ENCODE results near the gene C10orf90.

C10orf90 gene

GRCh38 chr10:126400641-126401040 is 269.9 kb downstream of the C10orf90 start:
- Histone ChIP-seq H3F3A (ENCODE audit: insufficient read depth) (no peaks in the 10 kb centered on the region), H3K27ac (ENCODE audit: low read depth, low read length) (no peak overlapping the region), H3K79me2 (ENCODE audit: insufficient read depth, low read length) (no peaks in the 10 kb centered on the region), H3K9ac (ENCODE audit: low read length) (no peak overlapping the region), H4K20me1 (ENCODE audit: low read depth, low read length) (no peaks in the 10 kb centered on the region), H3K27me3 (ENCODE audit: low read length) (no peaks in the 10 kb centered on the region), H3K9me2 (replicated peaks; ENCODE audit: insufficient read depth, low read length) (no peaks in the 10 kb centered on the region), H3K9me3 (ENCODE audit: insufficient read depth, low read length) (no peaks in the 10 kb centered on the region), H3K4me3 (ENCODE audit: insufficient read depth, low read length, poor library complexity, severe bottlenecking) (no peak overlapping the region), H3K36me3 (ENCODE audit: low read length) (no peaks in the 10 kb centered on the region), H2AFZ (ENCODE audit: low read depth, low read length, severe bottlenecking) (no peak overlapping the region), H3K4me2 (ENCODE audit: low read depth, low read length, poor library complexity, severe bottlenecking) (no peak overlapping the region)
- no peak for TF ChIP-seq EZH2phosphoT487 (conservative IDR thresholded peaks at IDR 0.05; ENCODE audit: low read length)
- TF ChIP-seq, protein P1, sequence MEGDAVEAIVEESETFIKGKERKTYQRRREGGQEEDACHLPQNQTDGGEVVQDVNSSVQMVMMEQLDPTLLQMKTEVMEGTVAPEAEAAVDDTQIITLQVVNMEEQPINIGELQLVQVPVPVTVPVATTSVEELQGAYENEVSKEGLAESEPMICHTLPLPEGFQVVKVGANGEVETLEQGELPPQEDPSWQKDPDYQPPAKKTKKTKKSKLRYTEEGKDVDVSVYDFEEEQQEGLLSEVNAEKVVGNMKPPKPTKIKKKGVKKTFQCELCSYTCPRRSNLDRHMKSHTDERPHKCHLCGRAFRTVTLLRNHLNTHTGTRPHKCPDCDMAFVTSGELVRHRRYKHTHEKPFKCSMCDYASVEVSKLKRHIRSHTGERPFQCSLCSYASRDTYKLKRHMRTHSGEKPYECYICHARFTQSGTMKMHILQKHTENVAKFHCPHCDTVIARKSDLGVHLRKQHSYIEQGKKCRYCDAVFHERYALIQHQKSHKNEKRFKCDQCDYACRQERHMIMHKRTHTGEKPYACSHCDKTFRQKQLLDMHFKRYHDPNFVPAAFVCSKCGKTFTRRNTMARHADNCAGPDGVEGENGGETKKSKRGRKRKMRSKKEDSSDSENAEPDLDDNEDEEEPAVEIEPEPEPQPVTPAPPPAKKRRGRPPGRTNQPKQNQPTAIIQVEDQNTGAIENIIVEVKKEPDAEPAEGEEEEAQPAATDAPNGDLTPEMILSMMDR (IDR thresholded peaks at IDR 0.05; ENCODE audit: insufficient read depth, low read length, poor library complexity, severe bottlenecking): no peak

DNA sequence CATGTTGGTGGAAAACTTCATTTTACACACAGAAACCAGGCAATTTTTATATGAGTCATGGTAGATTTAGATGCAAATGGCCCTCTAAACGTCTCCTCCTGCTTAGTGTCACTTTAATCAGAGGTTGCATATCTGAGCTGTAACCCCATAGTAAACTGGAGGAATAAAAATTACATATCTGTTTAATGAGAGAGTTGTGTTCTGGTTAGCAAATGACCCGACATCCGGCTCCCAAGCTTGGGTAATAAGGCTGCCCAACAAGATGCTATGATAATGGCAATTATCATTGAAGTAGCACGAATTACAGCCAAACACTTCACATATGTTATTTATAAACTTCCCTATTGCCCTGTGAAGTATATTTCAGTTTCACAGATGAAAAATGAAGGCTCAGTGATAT is 271.6 kb downstream of the C10orf90 start:
- no peak for TF ChIP-seq EZH2phosphoT487 (conservative IDR thresholded peaks at IDR 0.05; ENCODE audit: low read length)
- TF ChIP-seq, protein P1 (IDR thresholded peaks at IDR 0.05; ENCODE audit: insufficient read depth, low read length, poor library complexity, severe bottlenecking): no peak
- Histone ChIP-seq H3K9ac (ENCODE audit: low read length) (no peak overlapping the region), H3K36me3 (ENCODE audit: low read length) (no peaks in the 10 kb centered on the region), H3K9me3 (ENCODE audit: insufficient read depth, low read length) (no peaks in the 10 kb centered on the region), H3K4me3 (ENCODE audit: insufficient read depth, low read length, poor library complexity, severe bottlenecking) (no peak overlapping the region), H3K27me3 (ENCODE audit: low read length) (no peaks in the 10 kb centered on the region), H3F3A (ENCODE audit: insufficient read depth) (no peaks in the 10 kb centered on the region), H3K9me2 (replicated peaks; ENCODE audit: insufficient read depth, low read length) (no peaks in the 10 kb centered on the region), H3K27ac (ENCODE audit: low read depth, low read length) (no peak overlapping the region), H3K4me2 (ENCODE audit: low read depth, low read length, poor library complexity, severe bottlenecking) (no peak overlapping the region), H2AFZ (ENCODE audit: low read depth, low read length, severe bottlenecking) (no peak overlapping the region), H3K79me2 (ENCODE audit: insufficient read depth, low read length) (no peaks in the 10 kb centered on the region), H4K20me1 (ENCODE audit: low read depth, low read length) (no peaks in the 10 kb centered on the region)

- Histone ChIP-seq H3K4me3 (ENCODE audit: insufficient read depth, low read length, poor library complexity, severe bottlenecking) (no peak overlapping the region), H3K27ac (ENCODE audit: low read depth, low read length) (no peak overlapping the region), H3K79me2 (ENCODE audit: insufficient read depth, low read length) (no peaks in the 10 kb centered on the region), H3K9me3 (ENCODE audit: insufficient read depth, low read length) (no peaks in the 10 kb centered on the region), H3K4me2 (ENCODE audit: low read depth, low read length, poor library complexity, severe bottlenecking) (no peak overlapping the region), H3F3A (ENCODE audit: insufficient read depth) (no peaks in the 10 kb centered on the region), H3K9ac (ENCODE audit: low read length) (no peak overlapping the region), H3K36me3 (ENCODE audit: low read length) (no peaks in the 10 kb centered on the region), H2AFZ (ENCODE audit: low read depth, low read length, severe bottlenecking) (no peak overlapping the region), H3K27me3 (ENCODE audit: low read length) (no peaks in the 10 kb centered on the region), H3K9me2 (replicated peaks; ENCODE audit: insufficient read depth, low read length) (no peaks in the 10 kb centered on the region), H4K20me1 (ENCODE audit: low read depth, low read length) (no peaks in the 10 kb centered on the region)
- TF ChIP-seq, protein P1 (IDR thresholded peaks at IDR 0.05; ENCODE audit: insufficient read depth, low read length, poor library complexity, severe bottlenecking): no peak
- no peak for TF ChIP-seq EZH2phosphoT487 (conservative IDR thresholded peaks at IDR 0.05; ENCODE audit: low read length)
Measured at GRCh38 chr10:126398383-126398743, 272.1 kb downstream of the C10orf90 start.

Measured in SU-DHL-6 (cell line).